ENCODE measurements around the gene RFESD. TPM values are rescaled to one million over a fixed set of nuclear protein-coding genes. Genes with fewer than 3 reads are reported as not detected.

The RFESD gene
- polyA plus RNA-seq, 3 donors: 0.15 to 1.4 (median 0.24) TPM

DNA sequence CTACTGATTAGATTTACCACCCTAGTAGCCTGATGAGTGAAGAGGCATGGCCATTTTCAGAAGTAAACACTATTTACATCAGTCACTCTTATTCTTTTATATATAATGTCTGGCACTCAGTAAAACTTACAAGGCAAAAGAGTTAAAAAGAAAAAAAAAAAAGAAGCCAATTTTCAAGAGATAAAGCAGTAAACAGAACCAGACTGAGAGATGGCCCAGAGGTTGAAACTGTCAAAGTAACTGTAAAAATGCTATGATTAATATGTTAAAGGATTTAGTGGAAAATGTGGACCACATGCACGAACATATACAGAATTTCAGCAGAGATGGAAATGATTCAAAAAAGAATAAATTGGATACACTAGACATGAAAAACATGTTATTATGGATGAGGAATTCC is 33.1 kb upstream of the RFESD start:
- H3K27ac ChIP-seq (ENCODE audit: low read depth in 1 of 2, low read length in 2 of 2): no peak overlapping the region
- H3K4me3 ChIP-seq (replicated peaks in 1 of 3; ENCODE audit: low read depth in 2 of 3, low read length in 3 of 3): no peak overlapping the region
- TF ChIP-seq, protein P1, sequence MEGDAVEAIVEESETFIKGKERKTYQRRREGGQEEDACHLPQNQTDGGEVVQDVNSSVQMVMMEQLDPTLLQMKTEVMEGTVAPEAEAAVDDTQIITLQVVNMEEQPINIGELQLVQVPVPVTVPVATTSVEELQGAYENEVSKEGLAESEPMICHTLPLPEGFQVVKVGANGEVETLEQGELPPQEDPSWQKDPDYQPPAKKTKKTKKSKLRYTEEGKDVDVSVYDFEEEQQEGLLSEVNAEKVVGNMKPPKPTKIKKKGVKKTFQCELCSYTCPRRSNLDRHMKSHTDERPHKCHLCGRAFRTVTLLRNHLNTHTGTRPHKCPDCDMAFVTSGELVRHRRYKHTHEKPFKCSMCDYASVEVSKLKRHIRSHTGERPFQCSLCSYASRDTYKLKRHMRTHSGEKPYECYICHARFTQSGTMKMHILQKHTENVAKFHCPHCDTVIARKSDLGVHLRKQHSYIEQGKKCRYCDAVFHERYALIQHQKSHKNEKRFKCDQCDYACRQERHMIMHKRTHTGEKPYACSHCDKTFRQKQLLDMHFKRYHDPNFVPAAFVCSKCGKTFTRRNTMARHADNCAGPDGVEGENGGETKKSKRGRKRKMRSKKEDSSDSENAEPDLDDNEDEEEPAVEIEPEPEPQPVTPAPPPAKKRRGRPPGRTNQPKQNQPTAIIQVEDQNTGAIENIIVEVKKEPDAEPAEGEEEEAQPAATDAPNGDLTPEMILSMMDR (IDR thresholded peaks at IDR 0.05): no peak
- no peaks in the 10 kb centered on the region for H3K4me1 ChIP-seq (ENCODE audit: control insufficient read depth in 1 of 2, insufficient read depth in 2 of 2, low read length in 2 of 2)
- peaks cover 0 to under 1% of the 10 kb centered on the region in 2 donors for H3K27me3 ChIP-seq (ENCODE audit: control insufficient read depth in 2 of 2, insufficient read depth in 2 of 2, low read length in 2 of 2)
- H2AFZ ChIP-seq (ENCODE audit: insufficient read depth, low read depth, low read length, poor library complexity, severe bottlenecking): no peak overlapping the region
- H3K36me3 ChIP-seq (replicated peaks in 1 of 2; ENCODE audit: control insufficient read depth in 1 of 2, insufficient read depth in 2 of 2, low read length in 2 of 2): no peaks in the 10 kb centered on the region
- Mint-ChIP-seq H3K4me1 (peaks cover 3% of the 10 kb centered on the region), H3K27me3 (ENCODE audit: low read depth in 3 of 3) (peaks cover 2 to 4% (median 3%) of the 10 kb centered on the region in 3 donors), H3K27ac (no peak overlapping the region), H3K4me3 (no peak overlapping the region), H3K9me3 (peaks cover 2 to 12% (median 8%) of the 10 kb centered on the region in 7 donors), H3K36me3 (no peaks in the 10 kb centered on the region)
- H3K9me3 ChIP-seq (replicated peaks in 1 of 2; ENCODE audit: control insufficient read depth in 1 of 2, insufficient read depth in 1 of 2, low read length in 2 of 2): peaks cover 0 to 6% of the 10 kb centered on the region in 2 donors
- H3K79me2 ChIP-seq (ENCODE audit: insufficient read depth, low read length): no peaks in the 10 kb centered on the region
- no peak overlapping the region for H3K9ac ChIP-seq (ENCODE audit: insufficient read depth, low read length, poor library complexity, severe bottlenecking)
- no peak overlapping the region for H3K4me2 ChIP-seq (replicated peaks; ENCODE audit: extremely low read depth, low read length, poor library complexity, severe bottlenecking)
- no peak for DNase-seq
- H4K20me1 ChIP-seq (ENCODE audit: insufficient read depth, low read length): no peaks in the 10 kb centered on the region
- WGBS (ENCODE audit: insufficient coverage): no CpG with 5 or more reads among the region's 1 CpG
- intact Hi-C loops (cut with micrococcal nuclease): no loop called here

DNA sequence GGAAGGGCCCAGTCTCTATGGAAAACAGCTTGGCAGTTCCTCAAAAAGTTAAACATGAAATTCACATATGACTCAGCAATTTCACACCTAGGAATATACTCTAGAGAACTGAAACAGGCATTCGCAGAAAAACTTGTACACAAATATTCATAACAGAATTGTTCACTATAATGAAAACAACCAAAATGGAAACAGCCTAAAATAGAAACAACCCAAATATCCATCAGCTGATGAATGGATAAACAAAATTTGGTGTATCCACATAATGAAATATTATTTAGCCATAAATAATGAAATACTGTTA is 31.5 kb upstream of the RFESD start:
- no peak for DNase-seq
- Histone ChIP-seq H4K20me1 (ENCODE audit: insufficient read depth, low read length) (no peaks in the 10 kb centered on the region), H3K27ac (ENCODE audit: low read depth in 1 of 2, low read length in 2 of 2) (no peak overlapping the region), H2AFZ (ENCODE audit: insufficient read depth, low read depth, low read length, poor library complexity, severe bottlenecking) (no peak overlapping the region), H3K79me2 (ENCODE audit: insufficient read depth, low read length) (no peaks in the 10 kb centered on the region), H3K9me3 (replicated peaks in 1 of 2; ENCODE audit: control insufficient read depth in 1 of 2, insufficient read depth in 1 of 2, low read length in 2 of 2) (peaks cover 0 to 6% of the 10 kb centered on the region in 2 donors), H3K9ac (ENCODE audit: insufficient read depth, low read length, poor library complexity, severe bottlenecking) (no peak overlapping the region), H3K4me2 (replicated peaks; ENCODE audit: extremely low read depth, low read length, poor library complexity, severe bottlenecking) (no peak overlapping the region), H3K4me1 (ENCODE audit: control insufficient read depth in 1 of 2, insufficient read depth in 2 of 2, low read length in 2 of 2) (peaks cover 10 to 12% of the 10 kb centered on the region in 2 donors), H3K27me3 (ENCODE audit: control insufficient read depth in 2 of 2, insufficient read depth in 2 of 2, low read length in 2 of 2) (peaks cover 14 to 16% of the 10 kb centered on the region in 2 donors), H3K4me3 (replicated peaks in 1 of 3; ENCODE audit: low read depth in 2 of 3, low read length in 3 of 3) (no peak overlapping the region), H3K36me3 (replicated peaks in 1 of 2; ENCODE audit: control insufficient read depth in 1 of 2, insufficient read depth in 2 of 2, low read length in 2 of 2) (no peaks in the 10 kb centered on the region)
- TF ChIP-seq, protein P1 (IDR thresholded peaks at IDR 0.05): no peak
- Mint-ChIP-seq H3K36me3 (no peaks in the 10 kb centered on the region), H3K9me3 (peaks cover 2 to 15% (median 8%) of the 10 kb centered on the region in 7 donors), H3K4me1 (peaks cover 15% of the 10 kb centered on the region), H3K4me3 (no peak overlapping the region), H3K27ac (no peak overlapping the region), H3K27me3 (ENCODE audit: low read depth in 3 of 3) (peaks cover 17 to 19% (median 19%) of the 10 kb centered on the region in 3 donors)
- WGBS (ENCODE audit: insufficient coverage): no CpG with 5 or more reads among the region's 1 CpG
- intact Hi-C loops (cut with micrococcal nuclease): no loop called here
